GM21367 (cell line): Measurements from ENCODE around the gene BAZ1A.

ENCODE experiments used
- ATAC-seq: cut with Tn5 transposase; IDR thresholded peaks from one replicate; pipeline ENCODE4 v1.9.1; 2021; ENCODE audit not compliant: unreplicated experiment

Gene BAZ1A, protein sequence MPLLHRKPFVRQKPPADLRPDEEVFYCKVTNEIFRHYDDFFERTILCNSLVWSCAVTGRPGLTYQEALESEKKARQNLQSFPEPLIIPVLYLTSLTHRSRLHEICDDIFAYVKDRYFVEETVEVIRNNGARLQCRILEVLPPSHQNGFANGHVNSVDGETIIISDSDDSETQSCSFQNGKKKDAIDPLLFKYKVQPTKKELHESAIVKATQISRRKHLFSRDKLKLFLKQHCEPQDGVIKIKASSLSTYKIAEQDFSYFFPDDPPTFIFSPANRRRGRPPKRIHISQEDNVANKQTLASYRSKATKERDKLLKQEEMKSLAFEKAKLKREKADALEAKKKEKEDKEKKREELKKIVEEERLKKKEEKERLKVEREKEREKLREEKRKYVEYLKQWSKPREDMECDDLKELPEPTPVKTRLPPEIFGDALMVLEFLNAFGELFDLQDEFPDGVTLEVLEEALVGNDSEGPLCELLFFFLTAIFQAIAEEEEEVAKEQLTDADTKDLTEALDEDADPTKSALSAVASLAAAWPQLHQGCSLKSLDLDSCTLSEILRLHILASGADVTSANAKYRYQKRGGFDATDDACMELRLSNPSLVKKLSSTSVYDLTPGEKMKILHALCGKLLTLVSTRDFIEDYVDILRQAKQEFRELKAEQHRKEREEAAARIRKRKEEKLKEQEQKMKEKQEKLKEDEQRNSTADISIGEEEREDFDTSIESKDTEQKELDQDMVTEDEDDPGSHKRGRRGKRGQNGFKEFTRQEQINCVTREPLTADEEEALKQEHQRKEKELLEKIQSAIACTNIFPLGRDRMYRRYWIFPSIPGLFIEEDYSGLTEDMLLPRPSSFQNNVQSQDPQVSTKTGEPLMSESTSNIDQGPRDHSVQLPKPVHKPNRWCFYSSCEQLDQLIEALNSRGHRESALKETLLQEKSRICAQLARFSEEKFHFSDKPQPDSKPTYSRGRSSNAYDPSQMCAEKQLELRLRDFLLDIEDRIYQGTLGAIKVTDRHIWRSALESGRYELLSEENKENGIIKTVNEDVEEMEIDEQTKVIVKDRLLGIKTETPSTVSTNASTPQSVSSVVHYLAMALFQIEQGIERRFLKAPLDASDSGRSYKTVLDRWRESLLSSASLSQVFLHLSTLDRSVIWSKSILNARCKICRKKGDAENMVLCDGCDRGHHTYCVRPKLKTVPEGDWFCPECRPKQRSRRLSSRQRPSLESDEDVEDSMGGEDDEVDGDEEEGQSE (N-terminal part only)

GRCh38 chr14:34875031-34875922 lies at the start of gene BAZ1A:
TSS of gene BAZ1A (minus strand) at chr14:34875360. CDS start at chr14:34874604, 756 bp downstream.
- peak; percentile 32 for ATAC-seq

- ATAC-seq: no peak
Measured at GRCh38 chr14:34920339-34920738, 45.2 kb upstream of the BAZ1A start.

GRCh38 chr14:34913619-34914018 lies 38.5 kb upstream of the BAZ1A start:
- no peak for ATAC-seq

DNA sequence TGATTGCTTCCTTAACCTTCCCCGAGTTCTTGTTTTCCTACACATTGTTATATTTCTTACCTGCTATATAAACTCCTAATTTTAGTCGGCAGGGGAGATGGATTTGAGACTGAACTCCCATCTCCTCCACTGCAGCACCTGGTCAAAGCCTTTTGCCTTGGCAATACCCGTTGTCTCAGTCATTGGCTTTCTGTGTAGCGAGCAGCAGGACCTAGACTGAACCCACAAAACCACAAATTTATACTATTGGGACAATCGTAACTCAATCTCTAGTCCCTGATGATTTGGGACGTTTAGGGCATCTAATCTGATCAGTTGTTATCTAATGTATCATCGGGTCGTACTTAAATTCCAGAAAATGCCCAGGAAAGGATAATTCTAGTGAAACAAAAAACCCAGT lies 37.8 kb upstream of the BAZ1A start:
- no peak for ATAC-seq

DNA sequence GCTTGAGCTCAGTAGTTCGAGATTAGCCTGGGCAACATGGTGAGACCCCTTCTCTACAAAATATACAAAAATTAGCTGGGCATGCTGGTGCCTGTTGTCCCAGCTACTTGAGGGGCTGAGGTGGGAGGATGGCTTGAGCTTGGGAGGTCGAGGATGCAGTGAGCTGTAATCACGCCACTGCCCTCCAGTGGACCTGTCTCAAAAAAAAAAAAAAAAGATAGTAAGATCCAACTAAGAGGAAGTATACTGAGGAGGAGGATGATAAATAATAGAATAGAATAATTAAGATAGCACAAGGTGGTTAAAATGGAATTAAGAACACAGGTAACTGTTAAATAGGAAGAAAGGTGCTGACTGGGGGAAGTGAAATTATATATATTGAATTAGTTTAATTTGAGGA lies 37.0 kb upstream of the BAZ1A start:
- no peak for ATAC-seq

DNA sequence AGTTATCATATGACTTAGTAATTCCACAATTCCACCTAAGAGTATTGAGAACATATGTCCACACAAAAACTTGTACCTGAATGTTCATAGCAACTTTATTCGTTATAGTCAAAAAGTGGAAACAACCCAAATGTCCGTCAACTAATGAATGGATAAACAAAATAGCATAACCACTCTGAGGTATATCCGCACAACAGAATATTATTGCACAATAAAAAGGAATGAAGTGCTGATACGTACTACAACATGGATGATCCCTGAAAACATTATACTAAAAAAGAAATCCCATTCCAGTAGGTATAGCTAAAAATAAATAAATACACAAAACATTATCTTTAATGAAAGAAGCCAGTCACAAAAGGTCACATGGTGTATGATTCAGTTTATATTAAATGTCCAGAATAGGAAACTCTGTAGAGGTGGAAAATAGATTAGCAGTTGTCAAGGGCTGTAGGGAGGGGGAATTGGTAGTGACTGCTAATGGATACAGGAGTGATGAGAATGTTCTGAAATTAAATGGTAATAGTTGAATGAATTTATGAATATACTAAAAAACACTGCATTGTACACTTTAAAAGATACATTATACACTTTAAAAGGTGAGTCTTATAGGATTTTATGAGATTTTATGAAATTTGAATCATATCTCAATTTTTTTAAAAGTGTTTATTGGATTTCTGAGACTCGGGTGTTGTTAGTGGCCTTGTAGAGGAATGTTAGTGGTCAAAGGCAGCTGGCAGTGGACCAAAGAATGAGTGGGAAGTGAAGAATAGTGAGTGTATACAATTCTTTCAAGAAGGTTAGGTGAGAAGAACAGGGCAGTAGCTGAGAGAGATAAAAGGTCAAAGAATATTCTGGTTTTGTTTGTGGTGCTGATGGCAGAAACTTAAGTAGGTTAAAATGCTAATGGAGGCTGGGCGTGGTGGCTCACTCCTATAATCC lies 36.3 kb upstream of the BAZ1A start:
- no peak for ATAC-seq

DNA sequence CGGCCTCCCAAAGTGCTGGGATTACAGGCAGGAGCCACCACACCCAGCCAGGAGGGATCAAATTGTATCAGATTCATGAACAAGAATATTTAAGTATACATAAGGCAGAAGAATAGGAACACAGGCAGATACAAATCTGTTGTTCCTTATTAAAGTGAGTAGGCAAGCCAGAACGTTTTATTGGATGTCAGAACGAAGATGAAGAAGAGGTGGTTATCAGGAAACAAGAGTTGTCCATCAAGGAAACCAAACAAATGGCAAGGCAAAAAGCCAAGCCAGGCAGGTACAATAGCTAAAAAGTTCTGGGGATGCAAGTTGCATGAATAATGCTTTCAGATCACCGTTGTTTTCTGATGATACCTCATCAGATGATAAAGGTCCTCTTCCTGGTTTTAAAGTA lies 31.1 kb upstream of the BAZ1A start:
- ATAC-seq: no peak

- no peak for ATAC-seq
Measured at GRCh38 chr14:34895277-34895676, 20.1 kb upstream of the BAZ1A start.

DNA sequence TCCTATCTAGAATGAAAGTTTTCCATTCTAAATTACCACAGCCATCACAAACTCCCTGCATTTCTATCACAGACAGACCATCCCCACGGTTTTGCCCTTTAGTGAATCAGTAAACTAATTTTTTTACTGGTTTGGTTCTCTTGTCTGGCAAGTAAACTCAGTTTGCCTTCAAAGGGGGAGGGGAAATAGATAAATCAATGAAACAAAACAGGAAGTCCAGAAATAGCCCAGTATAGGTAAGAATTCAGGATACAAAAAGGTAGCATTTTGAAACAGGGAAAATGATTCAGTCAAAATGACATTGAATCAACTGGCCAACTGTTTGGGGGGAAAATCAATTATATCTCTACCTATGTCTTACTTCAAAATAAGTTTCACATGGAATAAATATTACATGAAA lies 15.8 kb upstream of the BAZ1A start:
- no peak for ATAC-seq

- no peak for ATAC-seq
Measured at GRCh38 chr14:34888186-34888585, 13.0 kb upstream of the BAZ1A start.

GRCh38 chr14:34883954-34884353 lies 8.8 kb upstream of the BAZ1A start:
- ATAC-seq: no peak

DNA sequence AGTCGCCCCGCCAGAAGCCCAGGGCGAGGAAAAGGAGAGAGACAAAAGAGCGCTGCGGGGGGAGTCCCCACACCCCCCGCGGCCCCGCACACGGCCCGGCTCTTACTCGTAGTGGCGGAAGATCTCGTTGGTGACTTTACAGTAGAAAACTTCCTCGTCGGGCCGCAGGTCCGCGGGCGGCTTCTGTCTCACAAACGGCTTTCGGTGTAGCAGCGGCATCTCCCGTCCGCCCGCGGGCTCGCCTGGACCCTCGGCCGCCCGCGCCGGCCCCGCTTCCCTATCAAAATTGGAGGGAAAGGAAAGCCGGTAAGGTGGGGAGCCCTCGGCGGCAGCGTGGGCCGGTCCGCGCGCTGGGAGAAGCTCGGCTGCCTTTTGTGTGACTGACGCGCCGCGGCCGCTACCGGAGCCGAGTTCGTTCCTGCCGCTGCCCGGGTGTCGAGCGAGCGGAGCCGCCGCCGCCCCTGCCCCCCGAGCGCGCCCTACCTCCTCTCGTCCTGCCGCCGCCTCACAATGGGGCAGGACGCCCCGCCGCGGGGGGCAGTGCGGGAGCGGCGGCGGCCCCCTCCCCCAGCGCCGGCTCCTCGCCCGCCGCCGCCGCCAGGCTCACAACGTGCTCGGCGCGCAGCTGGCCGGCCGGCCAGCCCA lies 652 bp downstream of the BAZ1A start:
- peak; percentile 15 for ATAC-seq

- peak; percentile 47 for ATAC-seq
Measured at GRCh38 chr14:34873589-34874385, 1.4 kb downstream of the BAZ1A start.

DNA sequence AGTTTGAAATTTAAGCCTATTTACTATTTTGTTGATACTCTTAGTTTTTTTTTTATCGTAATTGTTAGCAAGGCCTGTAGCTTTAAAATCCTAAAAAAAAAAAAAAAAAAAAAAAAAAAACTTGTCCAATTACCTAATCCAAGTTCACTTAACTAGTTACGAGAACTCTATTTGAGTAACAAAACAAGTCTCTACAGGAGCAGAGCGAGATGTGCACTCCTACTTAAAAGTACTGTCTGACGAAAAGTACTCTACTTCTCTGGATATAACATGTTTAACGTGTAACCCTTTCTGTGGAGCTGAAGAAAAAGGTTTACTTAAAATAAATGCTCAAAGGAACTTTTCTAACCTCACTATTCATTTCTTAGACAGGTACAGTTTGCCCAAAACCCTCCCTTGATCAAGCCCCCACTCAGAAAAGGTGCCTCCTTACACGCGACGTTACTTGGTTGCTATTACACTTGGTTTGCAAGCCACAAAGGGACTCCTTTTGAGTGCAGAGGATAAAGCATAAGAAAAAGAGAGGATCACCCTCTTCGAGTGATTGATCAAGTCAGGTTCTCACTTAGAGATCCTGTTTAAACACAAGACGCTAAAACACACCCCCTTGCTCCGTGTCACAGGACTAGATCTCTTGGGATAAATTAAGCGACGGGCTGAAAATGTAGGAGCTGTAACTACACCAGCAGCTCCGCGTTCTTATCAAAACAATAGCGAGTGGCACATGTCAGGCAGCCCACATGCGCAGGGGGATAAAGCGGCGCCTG lies 2.2 kb downstream of the BAZ1A start:
- peak; percentile 1 for ATAC-seq

GRCh38 chr14:34867199-34867598 lies 8.0 kb downstream of the BAZ1A start:
- ATAC-seq: no peak

- ATAC-seq: no peak
Measured at GRCh38 chr14:34865889-34866574, 9.1 kb downstream of the BAZ1A start.

- no peak for ATAC-seq
Measured at GRCh38 chr14:34863844-34864243, 11.3 kb downstream of the BAZ1A start.
